C4-2B (cell line): ENCODE measurements around the gene FOXP1.
A peak's percentile ranks its signal among the peaks of the same experiment; 100 is the strongest.

ENCODE experiments used
- H3K27ac ChIP-seq: fragments of 450-650 bp; 2 replicates; pipeline ENCODE4 v1.5.1; 2017
- CTCF ChIP-seq: fragments of 450-650 bp; conservative IDR thresholded peaks from 2 replicates; pipeline ENCODE4 v1.5.1; 2017; ENCODE audit warnings: mild to moderate bottlenecking
- ZFX ChIP-seq: fragments of 450-650 bp; IDR thresholded peaks from 2 replicates; pipeline ENCODE4 v1.6.1; 2017

The FOXP1 gene

GRCh38 chr3:71430941-71431552 is 152.5 kb downstream of the FOXP1 start:
- no peak overlapping the region for H3K27ac ChIP-seq
- TF ChIP-seq CTCF: no peak
- TF ChIP-seq ZFX: no peak

- TF ChIP-seq CTCF: no peak
- no peak for TF ChIP-seq ZFX
- no peak overlapping the region for H3K27ac ChIP-seq
These were observed 153.9 kb downstream of the FOXP1 start for GRCh38 chr3:71429597-71429988.

GRCh38 chr3:71428841-71429596 is 154.5 kb downstream of the FOXP1 start:
- no peak overlapping the region; the same call in 1 of the 2 replicates for H3K27ac ChIP-seq
- TF ChIP-seq ZFX (no peak), CTCF (no peak)

GRCh38 chr3:71425491-71426071 is 157.9 kb downstream of the FOXP1 start:
- no peak overlapping the region for H3K27ac ChIP-seq
- TF ChIP-seq CTCF: no peak
- no peak for TF ChIP-seq ZFX

- TF ChIP-seq ZFX: no peak
- H3K27ac ChIP-seq: peak overlapping the region; percentile 29
These were observed 160.2 kb downstream of the FOXP1 start for GRCh38 chr3:71423151-71423906.

GRCh38 chr3:71421820-71422566 is 161.5 kb downstream of the FOXP1 start:
- H3K27ac ChIP-seq: peak overlapping the region; percentile 29; the same call in 1 of the 2 replicates
- TF ChIP-seq CTCF (no peak), ZFX (no peak)

GRCh38 chr3:71421475-71421819 is 162.1 kb downstream of the FOXP1 start:
- no peak for TF ChIP-seq CTCF
- TF ChIP-seq ZFX: no peak
- H3K27ac ChIP-seq: no peak overlapping the region
